GM12892 (cell line): Measurements from ENCODE around the gene PHRF1.

Experiments used
- DNase-seq: peaks from one replicate; pipeline ENCODE4 v3.0.0; 2011; ENCODE audit not compliant: insufficient read length
- FAIRE-seq: peaks from 2 replicates; lab custom pipeline; 2011; peaks lifted over from hg19 to GRCh38; lab: Jason Lieb, UNC
- POLR2A ChIP-seq: IDR thresholded peaks from 2 replicates; pipeline ENCODE4 v1.6.1; 2011; ENCODE audit warnings: low read depth, low read length, control low read depth
- POLR2AphosphoS5 ChIP-seq: IDR thresholded peaks from 2 replicates; pipeline ENCODE4 v1.6.1; 2011; ENCODE audit warnings: low read depth, low read length, control low read depth
- TAF1 ChIP-seq: IDR thresholded peaks from 2 replicates; pipeline ENCODE4 v1.6.1; 2011; ENCODE audit warnings: low read depth, mild to moderate bottlenecking, control low read depth, low read length, borderline replicate concordance

The PHRF1 gene

GRCh38 chr11:561148-562003 is 14.9 kb upstream of the PHRF1 start:
- DNase-seq (no peak), FAIRE-seq (peak; percentile 67)
- TF ChIP-seq POLR2A = no peak
- no peak for TF ChIP-seq TAF1
- no peak for TF ChIP-seq POLR2AphosphoS5

- FAIRE-seq (no peak), DNase-seq (no peak)
- no peak for TF ChIP-seq POLR2AphosphoS5
- TF ChIP-seq TAF1 = no peak
- TF ChIP-seq POLR2A = no peak
These were observed 14.1 kb upstream of the PHRF1 start for GRCh38 chr11:562046-562645.

- DNase-seq (no peak), FAIRE-seq (no peak)
- TF ChIP-seq POLR2A (no peak), POLR2AphosphoS5 (no peak), TAF1 (no peak)
These were observed 13.0 kb upstream of the PHRF1 start for GRCh38 chr11:563066-563811.

GRCh38 chr11:563812-564578 is 12.3 kb upstream of the PHRF1 start:
- no peak for FAIRE-seq
- DNase-seq = no peak

GRCh38 chr11:565921-566509 is 10.3 kb upstream of the PHRF1 start:
- peak; percentile 33 for FAIRE-seq
- TF ChIP-seq TAF1 (no peak), POLR2AphosphoS5 (no peak), POLR2A (no peak)
- DNase-seq = no peak

More at GRCh38 chr11:563812-564578, 12.3 kb upstream of the PHRF1 start:
- TF ChIP-seq POLR2A = no peak
- TF ChIP-seq POLR2AphosphoS5 = no peak
- no peak for TF ChIP-seq TAF1

- FAIRE-seq (peak; percentile 74), DNase-seq (no peak)
- TF ChIP-seq POLR2A = no peak
These were observed 9.2 kb upstream of the PHRF1 start for GRCh38 chr11:567011-567628.

- TF ChIP-seq POLR2AphosphoS5 = no peak
- TF ChIP-seq POLR2A = no peak
- TF ChIP-seq TAF1 = no peak
- DNase-seq = no peak
- FAIRE-seq = no peak
These were observed 8.5 kb upstream of the PHRF1 start for GRCh38 chr11:567629-568292.

GRCh38 chr11:568306-569157 is 7.7 kb upstream of the PHRF1 start:
- peak; percentile 100 for FAIRE-seq
- no peak for TF ChIP-seq TAF1
- peak; percentile 67; the same call in 1 of the 2 replicates for TF ChIP-seq POLR2A
- no peak for TF ChIP-seq POLR2AphosphoS5
- DNase-seq = peak; percentile 100

GRCh38 chr11:569158-569885 is 6.9 kb upstream of the PHRF1 start:
- TF ChIP-seq TAF1 (no peak), POLR2A (no peak), POLR2AphosphoS5 (no peak)
- DNase-seq = no peak
- FAIRE-seq = peak; percentile 48
